Hepatocyte (in vitro differentiated cells): ENCODE data around the gene PPP2R5B. TPM values are rescaled to one million over a fixed set of nuclear protein-coding genes. Genes with fewer than 3 reads are reported as not detected.

Experiments used
- DNase-seq: peaks from one replicate; pipeline ENCODE4 v3.0.0-alpha.2; 2016; ENCODE audit warnings: low spot score
- H2AFZ ChIP-seq: fragments of 200-600 bp; sonication (generic); 2 replicates; pipeline ENCODE4 v1.6.0; 2016; ENCODE audit warnings: antibody characterized with exemption, mild to moderate bottlenecking
- H3K27ac ChIP-seq: fragments of 200-600 bp; sonication (generic); 2 replicates; pipeline ENCODE4 v1.5.1; 2016; ENCODE audit warnings: mild to moderate bottlenecking
- H3K27me3 ChIP-seq: fragments of 200-600 bp; sonication (generic); 2 replicates; pipeline ENCODE4 v1.6.1; 2016
- H3K36me3 ChIP-seq: fragments of 200-600 bp; sonication (generic); replicated peaks from 2 replicates; pipeline ENCODE4 v1.5.1; 2016; ENCODE audit warnings: low read depth; ENCODE audit not compliant: insufficient read depth
- H3K4me1 ChIP-seq: fragments of 200-600 bp; sonication (generic); 2 replicates; pipeline ENCODE4 v1.5.1; 2016; ENCODE audit warnings: mild to moderate bottlenecking, moderate library complexity; ENCODE audit not compliant: insufficient read depth
- H3K4me2 ChIP-seq: fragments of 200-600 bp; sonication (generic); 2 replicates; pipeline ENCODE4 v1.6.0; 2016
- H3K4me3 ChIP-seq: fragments of 200-600 bp; sonication (generic); 2 replicates; pipeline ENCODE4 v1.5.1; 2016; ENCODE audit warnings: mild to moderate bottlenecking
- H3K79me2 ChIP-seq: fragments of 200-600 bp; sonication (generic); 2 replicates; pipeline ENCODE4 v1.6.0; 2017; ENCODE audit warnings: mild to moderate bottlenecking
- H3K9me2 ChIP-seq: fragments of 200-600 bp; sonication (generic); replicated peaks from 2 replicates; pipeline ENCODE4 v1.6.0; 2017; ENCODE audit warnings: mild to moderate bottlenecking; ENCODE audit not compliant: insufficient read depth
- H3K9me3 ChIP-seq: fragments of 200-600 bp; sonication (generic); 2 replicates; pipeline ENCODE4 v1.5.1; 2016; ENCODE audit warnings: low read depth, mild to moderate bottlenecking
- H4K20me1 ChIP-seq: fragments of 200-600 bp; sonication (generic); 2 replicates; pipeline ENCODE4 v1.6.0; 2016; ENCODE audit warnings: mild to moderate bottlenecking; ENCODE audit not compliant: insufficient read depth, poor library complexity, severe bottlenecking
- EZH2 ChIP-seq: fragments of 200-600 bp; sonication (generic); IDR thresholded peaks from 2 replicates; pipeline ENCODE4 v1.6.1; 2016; ENCODE audit warnings: antibody characterized with exemption, mild to moderate bottlenecking, borderline replicate concordance
- EZH2phosphoT487 ChIP-seq: fragments of 200-600 bp; sonication (generic); IDR thresholded peaks from one replicate; pipeline ENCODE4 v1.6.1; 2018; ENCODE audit warnings: antibody characterized with exemption, mild to moderate bottlenecking, low read depth, moderate library complexity; ENCODE audit not compliant: unreplicated experiment, severe bottlenecking
- WGBS: methylation state at CpG from one replicate; pipeline ENCODE4 v1.1.6; 2016; ENCODE audit warnings: low lambda C conversion rate; ENCODE audit errors: missing lambda C conversion rate; 5-methylcytosine and 5-hydroxymethylcytosine counted together
- polyA plus RNA-seq: library from polyadenylated mRNA; unstranded; fragments of >200 nt; fragmentation: Nextera tagmentation; extraction: Ambion mirVana; gene quantifications from 2 replicates; pipeline ENCODE4 v1.2.1, GENCODE V29; 2016
- total RNA-seq: library from RNA; depleted of rRNA; stranded (reverse); fragments of >200 nt; gene quantifications from 2 replicates; pipeline ENCODE4 v1.2.3, GENCODE V29; 2014
- TF ChIP-seq, protein P1 (sequence below): fragments of 200-600 bp; sonication (generic); IDR thresholded peaks from 2 replicates; pipeline ENCODE4 v1.5.1; 2016; ENCODE audit warnings: antibody characterized with exemption, mild to moderate bottlenecking; ENCODE audit not compliant: poor library complexity

Gene PPP2R5B
- total and polyA plus RNA-seq, 2 experiments from 2014 or later, result 16.9 to 19.5 TPM

DNA sequence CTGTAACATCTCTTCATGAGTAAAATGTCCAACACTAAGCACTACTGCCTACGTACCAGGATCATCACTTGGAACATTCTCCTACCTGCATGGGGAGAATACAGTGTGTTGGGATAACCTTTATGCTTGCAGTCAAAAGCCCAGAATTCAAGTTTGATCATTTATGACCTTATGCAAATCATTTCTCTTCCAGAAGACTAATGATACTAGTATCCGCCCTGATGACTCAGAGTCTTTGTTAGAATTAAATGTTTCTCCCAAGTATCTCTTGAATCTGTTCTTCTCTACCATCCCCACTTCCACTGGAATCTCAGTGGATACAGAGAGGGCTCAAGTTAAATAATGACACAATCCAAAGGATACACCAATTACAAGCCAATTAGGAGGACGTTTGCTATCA, 35.0 kb downstream of the PPP2R5B start:
- H3K4me1 ChIP-seq, result no peaks in the 10 kb centered on the region
- no peak overlapping the region for H3K4me2 ChIP-seq
- H3K27ac ChIP-seq, result no peak overlapping the region
- no peak for TF ChIP-seq EZH2
- TF ChIP-seq EZH2phosphoT487, result no peak
- TF ChIP-seq, protein P1, sequence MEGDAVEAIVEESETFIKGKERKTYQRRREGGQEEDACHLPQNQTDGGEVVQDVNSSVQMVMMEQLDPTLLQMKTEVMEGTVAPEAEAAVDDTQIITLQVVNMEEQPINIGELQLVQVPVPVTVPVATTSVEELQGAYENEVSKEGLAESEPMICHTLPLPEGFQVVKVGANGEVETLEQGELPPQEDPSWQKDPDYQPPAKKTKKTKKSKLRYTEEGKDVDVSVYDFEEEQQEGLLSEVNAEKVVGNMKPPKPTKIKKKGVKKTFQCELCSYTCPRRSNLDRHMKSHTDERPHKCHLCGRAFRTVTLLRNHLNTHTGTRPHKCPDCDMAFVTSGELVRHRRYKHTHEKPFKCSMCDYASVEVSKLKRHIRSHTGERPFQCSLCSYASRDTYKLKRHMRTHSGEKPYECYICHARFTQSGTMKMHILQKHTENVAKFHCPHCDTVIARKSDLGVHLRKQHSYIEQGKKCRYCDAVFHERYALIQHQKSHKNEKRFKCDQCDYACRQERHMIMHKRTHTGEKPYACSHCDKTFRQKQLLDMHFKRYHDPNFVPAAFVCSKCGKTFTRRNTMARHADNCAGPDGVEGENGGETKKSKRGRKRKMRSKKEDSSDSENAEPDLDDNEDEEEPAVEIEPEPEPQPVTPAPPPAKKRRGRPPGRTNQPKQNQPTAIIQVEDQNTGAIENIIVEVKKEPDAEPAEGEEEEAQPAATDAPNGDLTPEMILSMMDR, result no peak
- no peaks in the 10 kb centered on the region for H3K27me3 ChIP-seq
- H3K4me3 ChIP-seq, result no peak overlapping the region
- H3K36me3 ChIP-seq, result no peaks in the 10 kb centered on the region
- H3K9me2 ChIP-seq, result no peaks in the 10 kb centered on the region
- DNase-seq, result no peak
- no peaks in the 10 kb centered on the region for H3K79me2 ChIP-seq
- WGBS, result 64% methylated on average over 3 of the region's 3 CpGs
- H2AFZ ChIP-seq, result no peak overlapping the region
- H4K20me1 ChIP-seq, result no peaks in the 10 kb centered on the region
- no peaks in the 10 kb centered on the region for H3K9me3 ChIP-seq

DNA sequence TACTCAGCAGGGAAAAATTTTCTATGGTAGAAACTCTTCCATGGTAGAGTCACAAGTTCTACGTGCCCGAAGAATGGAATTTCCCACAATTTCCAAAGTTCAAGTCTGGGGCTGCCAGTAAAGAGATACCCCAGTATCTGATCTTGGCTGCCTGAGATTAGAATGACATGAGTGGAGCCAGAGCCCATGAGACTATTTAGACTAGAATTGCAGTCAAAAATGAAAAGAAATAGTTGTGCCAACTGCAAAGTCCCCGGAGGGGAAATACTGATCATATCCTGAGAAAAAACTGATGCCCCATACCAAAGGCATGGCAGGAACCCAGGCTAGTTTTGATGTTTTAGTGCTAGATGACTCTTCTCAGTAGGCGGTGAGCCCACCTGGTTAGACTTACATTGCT, 36.2 kb downstream of the PPP2R5B start:
- H3K27me3 ChIP-seq, result no peaks in the 10 kb centered on the region
- H3K4me2 ChIP-seq, result no peak overlapping the region
- H3K9me2 ChIP-seq, result no peaks in the 10 kb centered on the region
- H2AFZ ChIP-seq, result no peak overlapping the region
- no peaks in the 10 kb centered on the region for H3K79me2 ChIP-seq
- no peak for DNase-seq
- H3K36me3 ChIP-seq, result no peaks in the 10 kb centered on the region
- H3K4me3 ChIP-seq, result no peak overlapping the region
- no peaks in the 10 kb centered on the region for H3K4me1 ChIP-seq
- no peaks in the 10 kb centered on the region for H3K9me3 ChIP-seq
- H3K27ac ChIP-seq, result no peak overlapping the region
- TF ChIP-seq, protein P1, result no peak
- TF ChIP-seq EZH2, result no peak
- no peak for TF ChIP-seq EZH2phosphoT487
- 76% methylated on average over 4 of the region's 4 CpGs for WGBS
- no peaks in the 10 kb centered on the region for H4K20me1 ChIP-seq

DNA sequence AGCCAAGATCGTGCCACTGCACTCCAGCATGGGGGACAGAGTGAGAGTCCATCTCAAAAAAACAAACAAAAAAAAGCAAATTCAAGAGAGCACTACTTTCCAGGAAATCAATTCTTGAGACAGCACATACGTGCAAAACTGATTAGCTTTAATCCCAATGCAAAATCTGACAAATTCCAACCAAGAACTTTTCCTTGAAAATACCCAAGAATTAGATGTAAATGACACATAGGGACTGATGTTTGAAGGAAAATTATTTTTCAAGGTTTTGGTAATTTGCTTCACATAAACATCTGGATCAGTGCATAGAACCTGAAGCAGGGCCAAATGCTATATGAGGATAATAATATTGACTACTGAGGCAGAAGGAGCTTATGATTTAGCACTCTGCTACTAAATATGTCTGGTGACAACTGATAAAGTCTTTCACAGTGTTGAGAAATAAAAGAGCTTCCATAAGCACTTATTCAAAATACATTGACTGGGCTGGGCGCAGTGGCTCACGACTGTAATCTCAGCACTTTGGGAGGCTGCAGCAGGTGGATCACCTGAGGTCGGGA, 38.7 kb downstream of the PPP2R5B start:
- no peak overlapping the region for H3K4me3 ChIP-seq

More for the DNA sequence above, 38.7 kb downstream of the PPP2R5B start:
- no peaks in the 10 kb centered on the region for H3K79me2 ChIP-seq
- no peaks in the 10 kb centered on the region for H3K4me1 ChIP-seq
- no peak overlapping the region for H3K27ac ChIP-seq
- H3K36me3 ChIP-seq, result no peaks in the 10 kb centered on the region
- no peaks in the 10 kb centered on the region for H3K27me3 ChIP-seq
- H3K4me2 ChIP-seq, result no peak overlapping the region
- DNase-seq, result no peak
- no peak for TF ChIP-seq EZH2
- TF ChIP-seq EZH2phosphoT487, result no peak
- TF ChIP-seq, protein P1, result no peak
- H3K9me2 ChIP-seq, result no peaks in the 10 kb centered on the region
- H3K9me3 ChIP-seq, result no peaks in the 10 kb centered on the region
- WGBS, result 89% methylated on average over 5 of the region's 5 CpGs
- no peak overlapping the region for H2AFZ ChIP-seq
- no peaks in the 10 kb centered on the region for H4K20me1 ChIP-seq
